ENCODE results near the gene A1BG. TPM values are rescaled to one million over a fixed set of nuclear protein-coding genes. Genes with fewer than 3 reads are reported as not detected.

Gene A1BG
- total and polyA plus RNA-seq, 2 of the 13 experiments (the other 11 are each of a cell fraction or from before 2014, with no cell fraction given), result 14.7 to 41.4 TPM

DNA sequence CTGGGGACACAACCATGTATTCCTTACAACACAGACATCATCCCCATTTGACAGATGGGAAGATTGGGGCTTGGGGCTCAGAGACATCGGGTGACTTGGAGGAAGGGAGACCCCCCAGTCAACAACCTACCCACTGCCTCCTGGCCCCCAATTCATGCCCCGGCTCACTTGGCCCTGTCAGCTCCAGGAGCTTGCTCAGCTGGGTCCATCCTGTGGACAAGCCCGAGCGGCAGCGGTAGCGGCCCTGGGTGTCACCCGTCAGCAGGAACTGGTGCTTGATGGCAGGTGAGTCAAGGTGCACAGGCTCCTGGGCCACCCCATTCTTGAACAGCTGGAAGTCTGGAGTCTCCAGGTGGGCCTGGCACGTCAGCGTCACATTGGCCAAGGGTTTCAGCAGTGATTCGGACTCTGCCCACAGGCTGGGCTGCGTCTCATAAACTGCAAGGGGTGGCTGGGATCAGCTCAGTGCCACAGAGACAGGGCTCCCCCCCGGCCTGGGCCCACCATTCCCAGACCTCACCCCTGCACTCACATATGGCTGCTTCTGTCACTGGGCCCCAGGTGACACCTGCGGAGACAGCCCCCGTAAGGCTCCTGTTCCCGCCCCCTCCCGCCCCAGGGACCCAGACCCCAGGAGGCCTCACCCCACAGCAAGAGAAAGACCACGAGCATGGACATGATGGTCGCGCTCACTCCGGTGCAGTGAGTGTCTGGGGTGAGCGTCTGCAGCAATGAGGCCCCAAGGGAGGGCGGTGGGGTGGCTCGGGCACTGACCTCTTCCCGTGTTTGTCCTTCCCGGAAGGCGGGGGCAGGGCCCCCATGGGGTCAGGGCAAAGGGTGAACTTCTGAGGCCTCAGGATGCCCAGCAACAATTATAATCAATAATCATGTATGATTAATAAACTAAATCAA is at the start of gene A1BG (continued):
- peak; percentile 83 for TF ChIP-seq HNF4G (IDR thresholded peaks at IDR 0.05; ENCODE audit: borderline replicate concordance, low read depth, low read length)
- TF ChIP-seq HNF4G (CRISPR knock-in tag; IDR thresholded peaks at IDR 0.05; ENCODE audit: borderline replicate concordance, low read depth), result peak; percentile 25; the same call in 1 of the 2 replicates
- 0 out of 2 replicates have a peak, but pooled peaks have one; percentile 18 for TF ChIP-seq BRD4 (CRISPR knock-in tag; IDR thresholded peaks at IDR 0.05)
- no peak for TF ChIP-seq ARHGAP35 (CRISPR knock-in tag; IDR thresholded peaks at IDR 0.05; ENCODE audit: borderline replicate concordance)
- peak; percentile 25; the same call in 1 of the 2 replicates for TF ChIP-seq MXD4 (CRISPR knock-in tag; IDR thresholded peaks at IDR 0.05)
- TF ChIP-seq, protein P1, sequence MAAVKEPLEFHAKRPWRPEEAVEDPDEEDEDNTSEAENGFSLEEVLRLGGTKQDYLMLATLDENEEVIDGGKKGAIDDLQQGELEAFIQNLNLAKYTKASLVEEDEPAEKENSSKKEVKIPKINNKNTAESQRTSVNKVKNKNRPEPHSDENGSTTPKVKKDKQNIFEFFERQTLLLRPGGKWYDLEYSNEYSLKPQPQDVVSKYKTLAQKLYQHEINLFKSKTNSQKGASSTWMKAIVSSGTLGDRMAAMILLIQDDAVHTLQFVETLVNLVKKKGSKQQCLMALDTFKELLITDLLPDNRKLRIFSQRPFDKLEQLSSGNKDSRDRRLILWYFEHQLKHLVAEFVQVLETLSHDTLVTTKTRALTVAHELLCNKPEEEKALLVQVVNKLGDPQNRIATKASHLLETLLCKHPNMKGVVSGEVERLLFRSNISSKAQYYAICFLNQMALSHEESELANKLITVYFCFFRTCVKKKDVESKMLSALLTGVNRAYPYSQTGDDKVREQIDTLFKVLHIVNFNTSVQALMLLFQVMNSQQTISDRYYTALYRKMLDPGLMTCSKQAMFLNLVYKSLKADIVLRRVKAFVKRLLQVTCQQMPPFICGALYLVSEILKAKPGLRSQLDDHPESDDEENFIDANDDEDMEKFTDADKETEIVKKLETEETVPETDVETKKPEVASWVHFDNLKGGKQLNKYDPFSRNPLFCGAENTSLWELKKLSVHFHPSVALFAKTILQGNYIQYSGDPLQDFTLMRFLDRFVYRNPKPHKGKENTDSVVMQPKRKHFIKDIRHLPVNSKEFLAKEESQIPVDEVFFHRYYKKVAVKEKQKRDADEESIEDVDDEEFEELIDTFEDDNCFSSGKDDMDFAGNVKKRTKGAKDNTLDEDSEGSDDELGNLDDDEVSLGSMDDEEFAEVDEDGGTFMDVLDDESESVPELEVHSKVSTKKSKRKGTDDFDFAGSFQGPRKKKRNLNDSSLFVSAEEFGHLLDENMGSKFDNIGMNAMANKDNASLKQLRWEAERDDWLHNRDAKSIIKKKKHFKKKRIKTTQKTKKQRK (IDR thresholded peaks at IDR 0.05; ENCODE audit: low read length), result no peak
- TF ChIP-seq HNRNPL (IDR thresholded peaks at IDR 0.05; ENCODE audit: low read depth, low read length), result 0 out of 2 replicates have a peak, but pooled peaks have one; percentile 17
- no peak for TF ChIP-seq ZFAT (CRISPR knock-in tag; conservative IDR thresholded peaks at IDR 0.05)
- TF ChIP-seq ZNF367 (CRISPR knock-in tag; IDR thresholded peaks at IDR 0.05; ENCODE audit: borderline replicate concordance), result no peak
- TF ChIP-seq, protein P2, sequence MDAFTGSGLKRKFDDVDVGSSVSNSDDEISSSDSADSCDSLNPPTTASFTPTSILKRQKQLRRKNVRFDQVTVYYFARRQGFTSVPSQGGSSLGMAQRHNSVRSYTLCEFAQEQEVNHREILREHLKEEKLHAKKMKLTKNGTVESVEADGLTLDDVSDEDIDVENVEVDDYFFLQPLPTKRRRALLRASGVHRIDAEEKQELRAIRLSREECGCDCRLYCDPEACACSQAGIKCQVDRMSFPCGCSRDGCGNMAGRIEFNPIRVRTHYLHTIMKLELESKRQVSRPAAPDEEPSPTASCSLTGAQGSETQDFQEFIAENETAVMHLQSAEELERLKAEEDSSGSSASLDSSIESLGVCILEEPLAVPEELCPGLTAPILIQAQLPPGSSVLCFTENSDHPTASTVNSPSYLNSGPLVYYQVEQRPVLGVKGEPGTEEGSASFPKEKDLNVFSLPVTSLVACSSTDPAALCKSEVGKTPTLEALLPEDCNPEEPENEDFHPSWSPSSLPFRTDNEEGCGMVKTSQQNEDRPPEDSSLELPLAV (CRISPR knock-in tag; conservative IDR thresholded peaks at IDR 0.05; ENCODE audit: low read depth), result no peak
- no peak for TF ChIP-seq NONO (IDR thresholded peaks at IDR 0.05)
- no peak for TF ChIP-seq NONO (CRISPR knock-in tag; conservative IDR thresholded peaks at IDR 0.05)
- no peak for TF ChIP-seq XBP1 (CRISPR knock-in tag; IDR thresholded peaks at IDR 0.05)
- TF ChIP-seq POLR2AphosphoS5 (IDR thresholded peaks at IDR 0.05; ENCODE audit: low read depth, low read length), result peak; percentile 64
- TF ChIP-seq KDM6A (CRISPR knock-in tag; IDR thresholded peaks at IDR 0.05; ENCODE audit: low read depth), result peak; percentile 79
- TF ChIP-seq ZNF652 (CRISPR knock-in tag; IDR thresholded peaks at IDR 0.05; ENCODE audit: borderline replicate concordance, low read depth), result no peak
- TF ChIP-seq, protein P3, sequence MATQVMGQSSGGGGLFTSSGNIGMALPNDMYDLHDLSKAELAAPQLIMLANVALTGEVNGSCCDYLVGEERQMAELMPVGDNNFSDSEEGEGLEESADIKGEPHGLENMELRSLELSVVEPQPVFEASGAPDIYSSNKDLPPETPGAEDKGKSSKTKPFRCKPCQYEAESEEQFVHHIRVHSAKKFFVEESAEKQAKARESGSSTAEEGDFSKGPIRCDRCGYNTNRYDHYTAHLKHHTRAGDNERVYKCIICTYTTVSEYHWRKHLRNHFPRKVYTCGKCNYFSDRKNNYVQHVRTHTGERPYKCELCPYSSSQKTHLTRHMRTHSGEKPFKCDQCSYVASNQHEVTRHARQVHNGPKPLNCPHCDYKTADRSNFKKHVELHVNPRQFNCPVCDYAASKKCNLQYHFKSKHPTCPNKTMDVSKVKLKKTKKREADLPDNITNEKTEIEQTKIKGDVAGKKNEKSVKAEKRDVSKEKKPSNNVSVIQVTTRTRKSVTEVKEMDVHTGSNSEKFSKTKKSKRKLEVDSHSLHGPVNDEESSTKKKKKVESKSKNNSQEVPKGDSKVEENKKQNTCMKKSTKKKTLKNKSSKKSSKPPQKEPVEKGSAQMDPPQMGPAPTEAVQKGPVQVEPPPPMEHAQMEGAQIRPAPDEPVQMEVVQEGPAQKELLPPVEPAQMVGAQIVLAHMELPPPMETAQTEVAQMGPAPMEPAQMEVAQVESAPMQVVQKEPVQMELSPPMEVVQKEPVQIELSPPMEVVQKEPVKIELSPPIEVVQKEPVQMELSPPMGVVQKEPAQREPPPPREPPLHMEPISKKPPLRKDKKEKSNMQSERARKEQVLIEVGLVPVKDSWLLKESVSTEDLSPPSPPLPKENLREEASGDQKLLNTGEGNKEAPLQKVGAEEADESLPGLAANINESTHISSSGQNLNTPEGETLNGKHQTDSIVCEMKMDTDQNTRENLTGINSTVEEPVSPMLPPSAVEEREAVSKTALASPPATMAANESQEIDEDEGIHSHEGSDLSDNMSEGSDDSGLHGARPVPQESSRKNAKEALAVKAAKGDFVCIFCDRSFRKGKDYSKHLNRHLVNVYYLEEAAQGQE (IDR thresholded peaks at IDR 0.05; ENCODE audit: borderline replicate concordance in 1 of 2, low read depth in 1 of 2, low read length in 2 of 2), result 0 out of 4 replicates have a peak, but pooled peaks of 1 of the 2 experiments have one; percentile 17
- TF ChIP-seq TRIM24 (CRISPR knock-in tag; IDR thresholded peaks at IDR 0.05), result no peak
- peak; percentile 88 for TF ChIP-seq ETV5 (CRISPR knock-in tag; IDR thresholded peaks at IDR 0.05; ENCODE audit: borderline replicate concordance)
- no peak for TF ChIP-seq ZNF598 (CRISPR knock-in tag; IDR thresholded peaks at IDR 0.05; ENCODE audit: borderline replicate concordance)
- TF ChIP-seq AKAP8 (CRISPR knock-in tag; IDR thresholded peaks at IDR 0.05), result no peak
